Tibial artery (tissue), 4 donors: ENCODE measurements around the gene HEXA.
A peak's percentile ranks its signal among the peaks of the same experiment; 100 is the strongest.

ENCODE experiments used
- DNase-seq, 2 donors: peaks; one replicate each; pipeline ENCODE4 v3.0.0-alpha.2; 2019
- H3K27ac ChIP-seq, 2 donors: fragments of 200-600 bp; sonication (generic) in 1 of 2; 1 replicate in 1 of 2; 2 replicates in 1 of 2; pipeline ENCODE4 v1.5.1; 2018 to 2019; ENCODE audit warnings: mild to moderate bottlenecking in 1 of 2
- H3K27me3 ChIP-seq, 2 donors: fragments of 200-600 bp; sonication (generic) in 1 of 2; one replicate each; pipeline versions ENCODE4 v1.5.1 to v1.6.0; 2016 to 2019
- H3K36me3 ChIP-seq, 3 donors: fragments of 200-600 bp; sonication (generic) in 2 of 3; one replicate each; pipeline ENCODE4 v1.5.1; 2016 to 2019; ENCODE audit warnings: mild to moderate bottlenecking in 2 of 3
- H3K4me1 ChIP-seq, 4 donors: fragments of 200-600 bp; sonication (generic) in 2 of 4; 1 replicate in 3 of 4; 2 replicates in 1 of 4; pipeline ENCODE4 v1.5.1; 2016 to 2019
- H3K4me3 ChIP-seq, 2 donors: fragments of 200-600 bp; sonication (generic) in 1 of 2; 1 replicate in 1 of 2; 2 replicates in 1 of 2; pipeline ENCODE4 v1.5.1; 2018 to 2019; ENCODE audit warnings: mild to moderate bottlenecking in 2 of 2
- H3K9me3 ChIP-seq, 3 donors: fragments of 200-600 bp; sonication (generic) in 1 of 3; one replicate each; pipeline ENCODE4 v1.5.1; 2016 to 2019
- CTCF ChIP-seq, 2 experiments: fragments of 200-600 bp in 1 of 2; fragments of 450-650 bp in 1 of 2; IDR thresholded peaks; one replicate each; pipeline ENCODE4 v1.5.1; 2017 to 2019; ENCODE audit warnings: antibody characterized with exemption in 2 of 2, mild to moderate bottlenecking in 1 of 2, moderate library complexity in 1 of 2
- intact Hi-C: fragments of 100-400 bp; cut with DNase I; formaldehyde crosslinking; loops from one replicate; pipeline ENCODE4 v1.15.0; 2023; ENCODE audit warnings: low total_unique reads

HEXA gene

GRCh38 chr15:72306211-72306785 lies 69.5 kb downstream of the HEXA start:
- H3K4me1 ChIP-seq = no peaks in the 10 kb centered on the region
- no peak for DNase-seq
- intact Hi-C loops = no loop called here
- no peaks in the 10 kb centered on the region for H3K9me3 ChIP-seq
- peaks cover 0 to 15% (median 0%) of the 10 kb centered on the region in 3 donors for H3K36me3 ChIP-seq
- no peaks in the 10 kb centered on the region for H3K27me3 ChIP-seq
- no peak for TF ChIP-seq CTCF (IDR thresholded peaks at IDR 0.05)
- no peak overlapping the region for H3K27ac ChIP-seq
- H3K4me3 ChIP-seq = no peak overlapping the region

GRCh38 chr15:72304596-72304995 lies 71.2 kb downstream of the HEXA start:
- intact Hi-C loops = no loop called here
- DNase-seq = peak in 1 of 2 donors; percentile 38
- no peak for TF ChIP-seq CTCF (IDR thresholded peaks at IDR 0.05)
- peaks cover 0 to 15% (median 0%) of the 10 kb centered on the region in 3 donors for H3K36me3 ChIP-seq
- H3K4me1 ChIP-seq = no peaks in the 10 kb centered on the region
- no peak overlapping the region for H3K27ac ChIP-seq
- no peak overlapping the region for H3K4me3 ChIP-seq
- no peaks in the 10 kb centered on the region for H3K27me3 ChIP-seq
- H3K9me3 ChIP-seq = no peaks in the 10 kb centered on the region

- H3K36me3 ChIP-seq = peaks cover 0 to 15% (median 0%) of the 10 kb centered on the region in 3 donors
- no peak overlapping the region for H3K4me3 ChIP-seq
- no peak for TF ChIP-seq CTCF (IDR thresholded peaks at IDR 0.05)
- no peaks in the 10 kb centered on the region for H3K9me3 ChIP-seq
- DNase-seq = no peak
- no peaks in the 10 kb centered on the region for H3K4me1 ChIP-seq
- no peak overlapping the region for H3K27ac ChIP-seq
- intact Hi-C loops = no loop called here
- no peaks in the 10 kb centered on the region for H3K27me3 ChIP-seq
Observed at GRCh38 chr15:72302955-72303354, 72.9 kb downstream of the HEXA start.
